Sigmoid colon (tissue), 4 donors: ENCODE measurements around the gene SUPT16H.

Source experiments
- CTCF ChIP-seq, 4 experiments: fragments of 450-650 bp in 3 of 4; fragments of 200-600 bp in 1 of 4; IDR thresholded peaks; one replicate each; pipeline ENCODE4 v1.5.1; 2016 to 2019; ENCODE audit warnings: antibody characterized with exemption in 4 of 4, mild to moderate bottlenecking in 3 of 4, moderate library complexity in 2 of 4
- EP300 ChIP-seq, 4 donors: sonication (generic); formaldehyde crosslinking; IDR thresholded peaks; one replicate each; pipeline ENCODE4 v1.6.1; 2017; ENCODE audit warnings: antibody characterized with exemption in 4 of 4

- no peak for TF ChIP-seq CTCF (IDR thresholded peaks at IDR 0.05)
- no peak for TF ChIP-seq EP300 (IDR thresholded peaks at IDR 0.05)
These were observed 31.5 kb upstream of the SUPT16H start for GRCh38 chr14:21415329-21415728.
